MCF 10A (cell line): ENCODE results near the gene MYRF. TPM values are rescaled to one million over a fixed set of nuclear protein-coding genes. Genes with fewer than 3 reads are reported as not detected.

ENCODE experiments used
- BruUV-seq: library from RNA; stranded (reverse); fragments of 400-500 nt; replicated peaks from 2 replicates; lab custom pipeline; 2021; lab: Mats Ljungman, UMichigan
- CTCF ChIA-PET: fragments of 300-600 bp; sonication (Branson Sonifier 250); formaldehyde crosslinking; extraction: SDS; loops from one replicate; lab custom pipeline; 2021; ENCODE audit warnings: antibody characterized with exemption, inconsistent platforms; lab: Yijun Ruan, JAX
- POLR2A ChIA-PET: fragments of 300-600, 350-650 bp; sonication (Branson Sonifier 250); formaldehyde crosslinking; extraction: SDS; loops from one replicate; lab custom pipeline; 2020; ENCODE audit warnings: antibody characterized with exemption, inconsistent platforms; lab: Yijun Ruan, JAX
- DNase-seq: peaks from one replicate; pipeline ENCODE4 v3.0.0-alpha.2; 2018; ENCODE audit not compliant: unreplicated experiment
- H3K27ac Mint-ChIP-seq: one replicate; pipeline ENCODE4 v1.8.0; 2022; ENCODE audit warnings: mild to moderate bottlenecking, low read depth, mixed read lengths; ENCODE audit not compliant: unreplicated experiment
- H3K27me3 Mint-ChIP-seq: one replicate; pipeline ENCODE4 v1.8.0; 2022; ENCODE audit warnings: mixed read lengths; ENCODE audit not compliant: insufficient read depth, unreplicated experiment
- H3K36me3 Mint-ChIP-seq: one replicate; pipeline ENCODE4 v1.8.0; 2022; ENCODE audit warnings: mild to moderate bottlenecking, moderate library complexity, mixed read lengths; ENCODE audit not compliant: insufficient read depth, unreplicated experiment
- H3K4me1 Mint-ChIP-seq: one replicate; pipeline ENCODE4 v1.8.0; 2022; ENCODE audit warnings: mixed read lengths; ENCODE audit not compliant: insufficient read depth, unreplicated experiment
- H3K4me3 Mint-ChIP-seq: one replicate; pipeline ENCODE4 v1.8.0; 2022; ENCODE audit warnings: mild to moderate bottlenecking, moderate library complexity, mixed read lengths; ENCODE audit not compliant: unreplicated experiment
- H3K9me3 Mint-ChIP-seq: one replicate; pipeline ENCODE4 v1.8.0; 2022; ENCODE audit warnings: mixed read lengths; ENCODE audit not compliant: unreplicated experiment
- CTCF ChIP-seq: fragments of 200-600 bp; IDR thresholded peaks from one replicate; pipeline ENCODE4 v1.8.0; 2022; ENCODE audit warnings: antibody characterized with exemption, mild to moderate bottlenecking; ENCODE audit not compliant: unreplicated experiment
- intact Hi-C: fragments of 100-400 bp; cut with micrococcal nuclease; formaldehyde crosslinking; loops from 2 replicates; pipeline ENCODE4 v1.14.1; 2022
- total RNA-seq: library from RNA; stranded (reverse); gene quantifications from 2 replicates; pipeline ENCODE4 v1.2.3, GENCODE V29; 2022

The MYRF gene
- total RNA-seq, 1 experiment from 2014 or later: 0.16 TPM

GRCh38 chr11:61782841-61783240 is 30.4 kb downstream of the MYRF start:
- Mint-ChIP-seq H3K4me1 (no peaks in the 10 kb centered on the region), H3K27ac (no peak overlapping the region), H3K36me3 (peaks cover 5% of the 10 kb centered on the region), H3K27me3 (no peaks in the 10 kb centered on the region), H3K9me3 (no peaks in the 10 kb centered on the region), H3K4me3 (no peak overlapping the region)
- POLR2A ChIA-PET: interaction anchor here (1.5 kb wide), 1 partner anchor 10 kb away, joined by 9 read pairs; the partner anchor contains the start of genes FEN1 and TMEM258
- intact Hi-C loops: no loop called here
- CTCF ChIA-PET: interaction anchor here (0.6 to 1.5 kb wide), 4 partner anchors 9 to 325 kb away, joined by 3 to 6 read pairs (median 4); no protein-coding TSS in a partner anchor
- BruUV-seq: no TSS peak
- DNase-seq: no peak
- TF ChIP-seq CTCF: no peak

GRCh38 chr11:61783717-61784505 is 31.5 kb downstream of the MYRF start:
- Mint-ChIP-seq H3K36me3 (peaks cover 7% of the 10 kb centered on the region), H3K27me3 (no peaks in the 10 kb centered on the region), H3K27ac (no peak overlapping the region), H3K4me1 (no peaks in the 10 kb centered on the region), H3K9me3 (no peaks in the 10 kb centered on the region), H3K4me3 (no peak overlapping the region)
- TF ChIP-seq CTCF: no peak
- DNase-seq: no peak
- no TSS peak for BruUV-seq
- POLR2A ChIA-PET: interaction anchor here (0.6 to 1.3 kb wide), 4 partner anchors 9 to 838 kb away, joined by 3 to 5 read pairs (median 4); partner anchors contain the start of gene FEN1
- intact Hi-C loops: no loop called here
- CTCF ChIA-PET: interaction anchor here (0.7 kb wide), 1 partner anchor 47 kb away, joined by 4 read pairs; no protein-coding TSS in a partner anchor

GRCh38 chr11:61784506-61784805 is 32.0 kb downstream of the MYRF start:
- H3K36me3 Mint-ChIP-seq: peaks cover 12% of the 10 kb centered on the region
- POLR2A ChIA-PET: interaction anchor here (0.7 to 1.3 kb wide), 3 partner anchors 9 to 838 kb away, joined by 3 to 5 read pairs (median 4); partner anchors contain the start of gene FEN1
- intact Hi-C loops: no loop called here

More at GRCh38 chr11:61784506-61784805, 32.0 kb downstream of the MYRF start:
- no peak overlapping the region for H3K27ac Mint-ChIP-seq
- no peak for TF ChIP-seq CTCF
- CTCF ChIA-PET: no interaction called here
- no peak overlapping the region for H3K4me3 Mint-ChIP-seq
- no peaks in the 10 kb centered on the region for H3K27me3 Mint-ChIP-seq
- peaks cover 2% of the 10 kb centered on the region for H3K4me1 Mint-ChIP-seq
- BruUV-seq: no TSS peak
- no peak for DNase-seq
- no peaks in the 10 kb centered on the region for H3K9me3 Mint-ChIP-seq
